K562 (cell line): ENCODE measurements around the gene EFCC1. TPM values are rescaled to one million over a fixed set of nuclear protein-coding genes. Genes with fewer than 3 reads are reported as not detected.

Experiments
- ATAC-seq: fragments of 200-7000 bp; cut with Tn5 transposase; 3 replicates; pipeline ENCODE4 v1.9.1; 2020; ENCODE audit warnings: moderate library complexity
- BruUV-seq: library from RNA; stranded (reverse); fragments of 400-500 nt; replicated peaks from 2 replicates; lab custom pipeline; 2021; lab: Mats Ljungman, UMichigan
- CTCF ChIA-PET: fragments of 300-600 bp; formaldehyde crosslinking; extraction: SDS; loops from one replicate; lab custom pipeline; 2021; ENCODE audit warnings: low intra/inter-chr PET ratio; lab: Yijun Ruan, JAX
- POLR2A ChIA-PET: fragments of 300-600, 350-650 bp; sonication (Branson Sonifier 250); formaldehyde crosslinking; extraction: SDS; loops from one replicate; lab custom pipeline; 2021; ENCODE audit warnings: antibody characterized with exemption, inconsistent platforms; lab: Yijun Ruan, JAX
- DNase-seq, 4 experiments: peaks; one replicate each; pipeline versions ENCODE4 v3.0.0 to v3.0.0-alpha.2; 2011 to 2018; ENCODE audit warnings: low spot score in 3 of 4, mixed read lengths in 3 of 4; ENCODE audit errors: extremely low read depth in 1 of 4
- FAIRE-seq: peaks from 2 replicates; lab custom pipeline; 2011; peaks lifted over from hg19 to GRCh38; lab: Jason Lieb, UNC
- H2AFZ ChIP-seq: 2 replicates; pipeline ENCODE4 v1.6.0; 2011; ENCODE audit warnings: low read depth, low read length, control low read depth, inconsistent platforms
- H3K27ac ChIP-seq: fragments of 200-600 bp; 3 replicates; pipeline ENCODE4 v1.8.0; 2011; ENCODE audit warnings: low read depth, mild to moderate bottlenecking, control low read depth, inconsistent platforms, low read length, moderate library complexity, mixed read lengths; ENCODE audit errors: extremely low read depth
- H3K27me3 ChIP-seq, 2 experiments: fragments of 300-600 bp in 1 of 2; 2 replicates in 1 of 2; 3 replicates in 1 of 2; pipeline versions ENCODE4 v1.6.0 to v1.8.0; 2011; ENCODE audit warnings: inconsistent platforms in 2 of 2, low read length in 2 of 2, mild to moderate bottlenecking in 1 of 2, mixed read lengths in 1 of 2, moderate library complexity in 1 of 2; ENCODE audit not compliant: control insufficient read depth in 2 of 2, insufficient read depth in 2 of 2
- H3K36me3 ChIP-seq: fragments of 300-600 bp; 3 replicates; pipeline ENCODE4 v1.8.0; 2011; ENCODE audit warnings: mild to moderate bottlenecking, low read length, inconsistent platforms; ENCODE audit not compliant: control insufficient read depth, insufficient read depth
- H3K4me1 ChIP-seq, 2 experiments: fragments of 200-600 bp in 1 of 2; replicated peaks in 1 of 2; 2 replicates in 1 of 2; 3 replicates in 1 of 2; pipeline versions ENCODE4 v1.5.1 to v1.8.0; 2011; ENCODE audit warnings: inconsistent platforms in 2 of 2, low read length in 2 of 2, mild to moderate bottlenecking in 1 of 2, mixed read lengths in 1 of 2, moderate library complexity in 1 of 2; ENCODE audit not compliant: control insufficient read depth in 2 of 2, insufficient read depth in 2 of 2
- H3K4me2 ChIP-seq: 2 replicates; pipeline ENCODE4 v1.6.1; 2011; ENCODE audit warnings: low read length, control low read depth, inconsistent platforms, mixed read lengths; ENCODE audit not compliant: insufficient read depth
- H3K4me3 ChIP-seq: fragments of 200-600 bp; sonication (generic), shearing (Covaris generic); 2 replicates; pipeline ENCODE4 v1.5.1; 2016; ENCODE audit warnings: control low read depth, inconsistent platforms
- H3K79me2 ChIP-seq: fragments of 200-600 bp; 3 replicates; pipeline ENCODE4 v1.8.0; 2011; ENCODE audit warnings: low read length, inconsistent platforms; ENCODE audit not compliant: control insufficient read depth, insufficient read depth
- H3K9ac ChIP-seq, 2 experiments: 2 replicates each; pipeline versions ENCODE4 v1.6.0 to v1.6.1; 2011; ENCODE audit warnings: low read depth in 2 of 2, low read length in 2 of 2, control low read depth in 1 of 2, inconsistent platforms in 1 of 2, mild to moderate bottlenecking in 1 of 2, mixed read lengths in 1 of 2; ENCODE audit not compliant: insufficient read depth in 1 of 2
- H3K9me1 ChIP-seq: one replicate; pipeline ENCODE4 v1.6.0; 2011; ENCODE audit warnings: inconsistent platforms, mild to moderate bottlenecking, low read length, moderate library complexity; ENCODE audit not compliant: control insufficient read depth, insufficient read depth
- H3K9me3 ChIP-seq: replicated peaks from 2 replicates; pipeline ENCODE4 v1.5.1; 2011; ENCODE audit warnings: low read depth, low read length, inconsistent platforms; ENCODE audit not compliant: control insufficient read depth, insufficient read depth
- H4K20me1 ChIP-seq: replicated peaks from 2 replicates; pipeline ENCODE4 v1.6.1; 2011; ENCODE audit warnings: low read length, inconsistent platforms, mixed read lengths; ENCODE audit not compliant: control insufficient read depth, insufficient read depth
- ADNP ChIP-seq: fragments of 200-800 bp; sonication (Bioruptor generic); IDR thresholded peaks from 2 replicates; pipeline ENCODE4 v1.6.1; 2016; ENCODE audit warnings: missing genetic modification characterization, missing compliant biosample characterization
- ATF1 ChIP-seq, 2 experiments: fragments of 450-650 bp in 1 of 2; IDR thresholded peaks; 2 replicates each; pipeline ENCODE4 v1.6.1; 2016; ENCODE audit warnings: missing compliant biosample characterization in 1 of 2, missing genetic modification characterization in 1 of 2
- ATF7 ChIP-seq: fragments of 450-650 bp; IDR thresholded peaks from 2 replicates; pipeline ENCODE4 v1.7.1; 2014; ENCODE audit warnings: mild to moderate bottlenecking, moderate library complexity
- BRD4 ChIP-seq: fragments of 200-600 bp; sonication (generic); IDR thresholded peaks from 2 replicates; pipeline ENCODE4 v1.6.1; 2017; ENCODE audit warnings: inconsistent platforms
- CHD2 ChIP-seq: IDR thresholded peaks from 2 replicates; pipeline ENCODE4 v1.6.1; 2011; ENCODE audit warnings: low read depth, low read length
- CHD4 ChIP-seq: fragments of 200-600 bp; sonication (generic); IDR thresholded peaks from 3 replicates; pipeline ENCODE4 v1.6.1; 2012; ENCODE audit warnings: low read depth, mild to moderate bottlenecking, mixed read lengths, low read length, inconsistent platforms; ENCODE audit not compliant: insufficient read depth, insufficient replicate concordance, poor library complexity, severe bottlenecking
- CREB1 ChIP-seq, 2 experiments: sonication (generic) in 1 of 2; formaldehyde crosslinking in 1 of 2; IDR thresholded peaks; 2 replicates each; pipeline versions ENCODE4 v1.6.1 to v1.8.0; 2012 to 2022; ENCODE audit warnings: inconsistent platforms in 1 of 2, mild to moderate bottlenecking in 1 of 2, missing genetic modification reagents in 1 of 2, moderate library complexity in 1 of 2
- KAT2B ChIP-seq: IDR thresholded peaks from one replicate; pipeline ENCODE4 v1.6.1; 2012; ENCODE audit warnings: low read depth, mild to moderate bottlenecking, control low read depth, inconsistent platforms, low read length, moderate library complexity
- KDM5B ChIP-seq: fragments of 200-600 bp; sonication (generic); IDR thresholded peaks from 2 replicates; pipeline ENCODE4 v1.6.1; 2012; ENCODE audit warnings: low read depth, mild to moderate bottlenecking, moderate library complexity, low read length, control low read depth, inconsistent platforms; ENCODE audit not compliant: insufficient replicate concordance
- L3MBTL2 ChIP-seq: fragments of 450-650 bp; IDR thresholded peaks from 2 replicates; pipeline ENCODE4 v1.6.1; 2016; ENCODE audit warnings: mild to moderate bottlenecking, moderate library complexity
- MTA3 ChIP-seq: fragments of 450-650 bp; formaldehyde crosslinking; IDR thresholded peaks from 2 replicates; pipeline ENCODE4 v1.6.1; 2017; ENCODE audit warnings: mild to moderate bottlenecking, borderline replicate concordance
- NRF1 ChIP-seq, 2 experiments: fragments of 450-650 bp; IDR thresholded peaks in 1 of 2; conservative IDR thresholded peaks in 1 of 2; 2 replicates each; pipeline ENCODE4 v1.6.1; 2014; ENCODE audit warnings: mild to moderate bottlenecking in 2 of 2
- PHF8 ChIP-seq: fragments of 200-600 bp; sonication (generic); IDR thresholded peaks from 2 replicates; pipeline ENCODE4 v1.6.1; 2012; ENCODE audit warnings: mixed run types, mild to moderate bottlenecking, inconsistent platforms, low read length, moderate library complexity, borderline replicate concordance
- ZNF76 ChIP-seq: fragments of 250-450 bp; sonication (Bioruptor Pico); IDR thresholded peaks from 2 replicates; pipeline ENCODE4 v1.4.0; 2020; ENCODE audit warnings: mild to moderate bottlenecking, moderate library complexity, borderline replicate concordance
- WGBS: fragments of 100-300 bp; shearing (Covaris generic); methylation state at CpG from one replicate; pipeline ENCODE4 v1.1.6; 2016; ENCODE audit warnings: low coverage, mixed read lengths; ENCODE audit not compliant: insufficient coverage; ENCODE audit errors: missing lambda C conversion rate; 5-methylcytosine and 5-hydroxymethylcytosine counted together
- in situ Hi-C: fragments of 300-500 bp; cut with MboI; formaldehyde crosslinking; loops from 4 replicates; pipeline ENCODE4 v1.15.0; 2018; ENCODE audit warnings: inconsistent platforms, mixed read lengths
- intact Hi-C: fragments of 100-400 bp; cut with micrococcal nuclease; formaldehyde crosslinking; loops from 2 replicates; pipeline ENCODE4 v1.14.2; 2022
- polyA plus RNA-seq, 8 experiments: library from polyadenylated mRNA; depleted of rRNA in 4 of 8; stranded (reverse) in 5 of 8; unstranded in 3 of 8; fragments of >200 nt; fragmentation: Nextera tagmentation in 2 of 8; fragmentation: Illumina TruSeq in 1 of 8; extraction: Ambion mirVana in 2 of 8; extraction: Trizol in 1 of 8; gene quantifications; 2 replicates each; pipeline versions ENCODE4 v1.2.1 to v1.2.3, GENCODE V29; 2011 to 2014; ENCODE audit warnings: inconsistent platforms in 1 of 8, missing spikeins in 1 of 8
- total RNA-seq, 7 experiments: library from RNA; depleted of rRNA in 6 of 7; stranded (reverse); fragments of >200 nt in 6 of 7; fragmentation: Illumina TruSeq in 2 of 7; extraction: Trizol in 2 of 7; gene quantifications; 2 replicates each; pipeline versions ENCODE4 v1.2.1 to v1.2.3, GENCODE V29; 2011 to 2021; ENCODE audit warnings: low replicate concordance in 1 of 7
- TF ChIP-seq, protein P1 (sequence below): sonication (generic); formaldehyde crosslinking; IDR thresholded peaks from 2 replicates; pipeline ENCODE4 v1.8.0; 2022; ENCODE audit warnings: missing genetic modification reagents, mild to moderate bottlenecking, moderate library complexity, borderline replicate concordance

EFCC1 gene
- total and polyA plus RNA-seq, 9 of the 15 experiments (the other 6 are each of a cell fraction or from before 2014, with no cell fraction given), result not detected

DNA sequence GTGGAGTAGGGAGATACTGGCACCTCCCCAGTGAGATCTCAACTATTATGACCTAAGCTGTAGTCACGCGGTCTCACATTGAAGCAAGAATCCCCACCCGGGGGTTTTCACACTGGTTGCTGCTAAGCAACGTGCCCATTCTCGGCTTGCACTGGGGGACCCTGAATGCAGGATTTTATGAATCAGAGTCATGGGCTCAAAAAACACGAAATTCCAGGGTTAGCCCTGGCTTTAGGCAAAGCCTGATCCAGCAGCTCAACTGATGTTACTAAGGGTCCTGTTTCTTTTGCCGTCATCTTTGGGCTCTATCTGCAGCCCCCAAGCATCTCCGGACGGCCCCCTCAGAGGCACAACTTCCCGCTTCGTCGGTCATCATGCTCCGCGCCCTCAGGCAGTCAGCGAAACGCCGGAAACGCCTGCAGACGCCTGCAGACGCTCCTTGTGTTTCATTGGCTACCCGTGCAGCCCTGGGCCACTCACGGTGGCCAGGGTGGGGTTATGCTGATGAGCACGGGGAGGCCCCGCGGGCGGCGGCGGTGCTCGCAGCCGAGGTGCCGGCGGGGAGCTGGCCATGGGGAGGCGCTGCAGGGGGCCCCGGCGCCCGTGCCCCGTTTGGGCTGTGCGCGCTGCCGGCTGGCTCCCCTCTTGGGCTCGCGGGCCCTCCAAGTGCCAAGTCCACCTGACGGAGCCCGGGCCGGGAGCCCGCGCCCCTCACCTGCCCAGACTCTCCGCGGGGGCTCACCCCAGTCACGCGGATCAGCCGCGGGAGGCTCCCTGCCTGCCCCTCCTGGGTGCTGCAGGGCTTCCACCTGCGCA lies 25.8 kb downstream of the EFCC1 start (continued):
- TF ChIP-seq CREB1 (IDR thresholded peaks at IDR 0.05) (peak; percentile 50), CREB1 (CRISPR knock-in tag; IDR thresholded peaks at IDR 0.05) (0 out of 2 replicates have a peak, but pooled peaks have one; percentile 20), L3MBTL2 (peak; percentile 98), ATF7 (peak; percentile 66), ATF1 (CRISPR knock-in tag; IDR thresholded peaks at IDR 0.05) (no peak), ATF1 (tag; IDR thresholded peaks at IDR 0.05) (peak; percentile 79), CHD2 (no peak), BRD4 (no peak), PHF8 (peak; percentile 63; the same call in 1 of the 2 replicates), KDM5B (peak; percentile 54)
- TF ChIP-seq, protein P1, sequence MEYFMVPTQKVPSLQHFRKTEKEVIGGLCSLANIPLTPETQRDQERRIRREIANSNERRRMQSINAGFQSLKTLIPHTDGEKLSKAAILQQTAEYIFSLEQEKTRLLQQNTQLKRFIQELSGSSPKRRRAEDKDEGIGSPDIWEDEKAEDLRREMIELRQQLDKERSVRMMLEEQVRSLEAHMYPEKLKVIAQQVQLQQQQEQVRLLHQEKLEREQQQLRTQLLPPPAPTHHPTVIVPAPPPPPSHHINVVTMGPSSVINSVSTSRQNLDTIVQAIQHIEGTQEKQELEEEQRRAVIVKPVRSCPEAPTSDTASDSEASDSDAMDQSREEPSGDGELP, result peak; percentile 56; the same call in 1 of the 2 replicates
- TF ChIP-seq, all 486 proteins: peak for 84

DNA sequence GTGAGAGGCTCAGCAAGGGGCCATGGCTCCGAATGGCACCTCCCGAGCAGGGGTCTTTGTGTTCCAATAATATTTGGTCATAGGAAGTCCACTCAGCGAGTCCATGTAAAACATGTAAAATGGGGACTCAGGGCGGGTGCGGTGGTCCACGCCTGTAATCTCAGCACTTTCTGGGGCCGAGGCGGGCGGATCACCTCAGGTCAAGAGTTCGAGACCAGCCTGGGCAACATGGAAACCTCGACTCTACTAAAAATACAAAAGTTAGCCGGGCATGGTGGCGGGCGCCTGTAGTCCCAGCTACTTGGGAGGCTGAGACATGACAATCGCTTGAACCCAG lies 26.4 kb downstream of the EFCC1 start:
- no peaks in the 10 kb centered on the region for H3K27me3 ChIP-seq
- no peaks in the 10 kb centered on the region for H3K36me3 ChIP-seq
- ATAC-seq, result no peak
- BruUV-seq, result no TSS peak
- H3K27ac ChIP-seq, result no peak overlapping the region; the same call in 2 of the 3 replicates
- WGBS, result 44% methylated on average over 13 of the region's 15 CpGs
- in situ Hi-C loops (no loop called here), intact Hi-C loops (loop anchor here (5.0 to 10.0 kb wide), 2 partner anchors 55 to 57 kb away; no protein-coding TSS in a partner anchor)
- H3K4me1 ChIP-seq, result peaks cover 7 to 20% of the 10 kb centered on the region in 2 experiments; a peak in 4 of 5 replicates
- TF ChIP-seq KAT2B, result no peak
- TF ChIP-seq MTA3, result no peak
- no peak for TF ChIP-seq ZNF76 (CRISPR knock-in tag)
- TF ChIP-seq ADNP (tag), result peak; percentile 78
- TF ChIP-seq CHD4, result peak; percentile 54
- TF ChIP-seq NRF1 (conservative IDR thresholded peaks at IDR 0.05 in 1 of 2, IDR thresholded peaks at IDR 0.05 in 1 of 2), result peak in 1 of 2 experiments; percentile 9; a peak in 1 of 4 replicates
- H3K9me3 ChIP-seq, result peaks cover 2% of the 10 kb centered on the region; the same call in 1 of the 2 replicates
- peak overlapping the region; percentile 78 for H3K4me2 ChIP-seq
- peak overlapping the region; percentile 58 for H3K4me3 ChIP-seq
- H4K20me1 ChIP-seq, result no peaks in the 10 kb centered on the region
- ChIA-PET POLR2A (interaction anchor here (0.6 to 2.7 kb wide), 5 partner anchors 10 to 416 kb away, joined by 3 to 22 read pairs (median 3); no protein-coding TSS in a partner anchor), CTCF (interaction anchor here (0.5 kb wide), 1 partner anchor 84 kb away, joined by 3 read pairs; no protein-coding TSS in a partner anchor)
- no peaks in the 10 kb centered on the region for H3K79me2 ChIP-seq
- no peaks in the 10 kb centered on the region for H3K9me1 ChIP-seq
- no peak for DNase-seq
- FAIRE-seq, result no peak
- H3K9ac ChIP-seq, result peak overlapping the region; percentile 57 to 94
- peak overlapping the region; percentile 95 for H2AFZ ChIP-seq
